ENCODE results near the gene MS4A4E. TPM values are rescaled to one million over a fixed set of nuclear protein-coding genes. Genes with fewer than 3 reads are reported as not detected.

Gene MS4A4E
- total and polyA plus RNA-seq, 2 of the 13 experiments (the other 11 are each of a cell fraction or from before 2014, with no cell fraction given): not detected

DNA sequence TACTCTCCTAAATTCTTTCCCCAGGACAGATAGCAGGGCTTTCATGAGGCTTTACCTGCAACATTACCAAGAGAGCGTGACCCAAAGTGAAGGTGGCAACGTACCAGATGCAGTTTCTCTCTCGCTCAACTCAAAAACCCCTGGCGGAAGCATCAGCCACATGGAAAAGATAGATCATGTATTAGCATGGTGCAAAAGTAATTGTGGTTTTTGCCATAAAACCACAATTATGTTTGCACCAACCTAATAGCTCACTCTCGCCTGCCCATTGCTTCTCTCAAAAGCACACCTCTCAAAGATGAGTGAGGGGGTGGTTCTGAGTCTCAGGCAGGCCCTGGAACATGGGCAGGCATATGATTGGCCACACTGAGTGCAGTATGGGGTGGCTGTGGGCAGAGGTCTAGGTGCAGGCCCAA, 67.1 kb downstream of the MS4A4E start:
- Histone ChIP-seq H3K27ac (ENCODE audit: extremely low read length, insufficient read depth, low read length) (no peak overlapping the region), H3K4me1 (ENCODE audit: insufficient read depth, low read length) (no peaks in the 10 kb centered on the region), H3K9me3 (ENCODE audit: low read length) (no peaks in the 10 kb centered on the region), H3K36me3 (replicated peaks in 1 of 2; ENCODE audit: control insufficient read depth in 1 of 2, insufficient read depth in 2 of 2, low read length in 2 of 2) (no peaks in the 10 kb centered on the region), H3K79me2 (ENCODE audit: insufficient read depth, low read length) (no peaks in the 10 kb centered on the region), H2AFZ (ENCODE audit: low read length) (no peak overlapping the region), H3K9ac (ENCODE audit: insufficient read depth, low read depth, low read length) (no peak overlapping the region), H3K27me3 (ENCODE audit: control insufficient read depth in 1 of 2, insufficient read depth in 2 of 2, low read length in 2 of 2) (no peaks in the 10 kb centered on the region), H4K20me1 (ENCODE audit: insufficient read depth, low read length) (no peaks in the 10 kb centered on the region), H3K4me3 (replicated peaks in 1 of 3; ENCODE audit: insufficient read depth in 1 of 3, low read depth in 2 of 3, low read length in 3 of 3) (no peak overlapping the region), H3K4me2 (ENCODE audit: low read depth, low read length) (no peak overlapping the region)
- no peak for FAIRE-seq
- ChIA-PET POLR2A (no interaction called here), CTCF (ENCODE audit: low intra/inter-chr PET ratio, low total read pairs) (no interaction called here)
- ATAC-seq: no peak
- no peak for TF ChIP-seq ZNF354B (CRISPR knock-in tag; IDR thresholded peaks at IDR 0.05)
- no TSS peak for BruUV-seq (replicated peaks)
- DNase-seq (ENCODE audit: low spot score): no peak
- in situ Hi-C loops (cut with HindIII; ENCODE audit: extremely low pct_ligation_motif_present, low pct_unique_long_range_greater_than_20kb): no loop called here
- intact Hi-C loops (cut with micrococcal nuclease; ENCODE audit: unreplicated experiment): no loop called here
- 44% methylated on average over 5 of the region's 5 CpGs for WGBS (ENCODE audit: low lambda C conversion rate)

DNA sequence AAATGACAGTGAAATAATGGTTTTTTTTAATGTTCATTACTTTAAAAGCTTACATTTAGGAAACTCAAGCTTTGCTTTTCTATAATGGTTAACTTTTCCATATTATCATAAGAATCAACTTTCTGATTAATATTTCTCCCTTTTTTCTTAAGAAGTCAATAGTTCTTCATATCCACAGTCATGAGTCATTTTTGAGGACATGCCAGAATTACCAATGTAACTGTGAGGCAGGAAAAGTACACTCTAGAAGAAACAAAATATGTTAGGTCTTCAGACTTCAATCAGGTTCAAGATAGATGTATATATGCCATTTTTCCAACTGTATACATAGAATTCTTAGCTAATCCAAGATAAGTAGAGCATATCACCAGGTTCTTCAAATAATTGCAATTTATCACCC, 70.9 kb downstream of the MS4A4E start:
- no peak for TF ChIP-seq ZC3H4 (CRISPR knock-in tag; IDR thresholded peaks at IDR 0.05; ENCODE audit: borderline replicate concordance)
- TF ChIP-seq NONO (IDR thresholded peaks at IDR 0.05): no peak
- no peak for TF ChIP-seq NONO (CRISPR knock-in tag; conservative IDR thresholded peaks at IDR 0.05)
- TF ChIP-seq RFX1 (IDR thresholded peaks at IDR 0.05): no peak
- TF ChIP-seq, protein P1, sequence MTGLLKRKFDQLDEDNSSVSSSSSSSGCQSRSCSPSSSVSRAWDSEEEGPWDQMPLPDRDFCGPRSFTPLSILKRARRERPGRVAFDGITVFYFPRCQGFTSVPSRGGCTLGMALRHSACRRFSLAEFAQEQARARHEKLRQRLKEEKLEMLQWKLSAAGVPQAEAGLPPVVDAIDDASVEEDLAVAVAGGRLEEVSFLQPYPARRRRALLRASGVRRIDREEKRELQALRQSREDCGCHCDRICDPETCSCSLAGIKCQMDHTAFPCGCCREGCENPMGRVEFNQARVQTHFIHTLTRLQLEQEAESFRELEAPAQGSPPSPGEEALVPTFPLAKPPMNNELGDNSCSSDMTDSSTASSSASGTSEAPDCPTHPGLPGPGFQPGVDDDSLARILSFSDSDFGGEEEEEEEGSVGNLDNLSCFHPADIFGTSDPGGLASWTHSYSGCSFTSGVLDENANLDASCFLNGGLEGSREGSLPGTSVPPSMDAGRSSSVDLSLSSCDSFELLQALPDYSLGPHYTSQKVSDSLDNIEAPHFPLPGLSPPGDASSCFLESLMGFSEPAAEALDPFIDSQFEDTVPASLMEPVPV (CRISPR knock-in tag; IDR thresholded peaks at IDR 0.05): no peak
- no peak for TF ChIP-seq FOXK2 (IDR thresholded peaks at IDR 0.05)
- TF ChIP-seq ZNF564 (CRISPR knock-in tag; IDR thresholded peaks at IDR 0.05): no peak
- TF ChIP-seq, protein P2, sequence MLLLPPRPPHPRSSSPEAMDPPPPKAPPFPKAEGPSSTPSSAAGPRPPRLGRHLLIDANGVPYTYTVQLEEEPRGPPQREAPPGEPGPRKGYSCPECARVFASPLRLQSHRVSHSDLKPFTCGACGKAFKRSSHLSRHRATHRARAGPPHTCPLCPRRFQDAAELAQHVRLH (CRISPR knock-in tag; IDR thresholded peaks at IDR 0.05; ENCODE audit: borderline replicate concordance, low read depth): no peak
- TF ChIP-seq, protein P3, sequence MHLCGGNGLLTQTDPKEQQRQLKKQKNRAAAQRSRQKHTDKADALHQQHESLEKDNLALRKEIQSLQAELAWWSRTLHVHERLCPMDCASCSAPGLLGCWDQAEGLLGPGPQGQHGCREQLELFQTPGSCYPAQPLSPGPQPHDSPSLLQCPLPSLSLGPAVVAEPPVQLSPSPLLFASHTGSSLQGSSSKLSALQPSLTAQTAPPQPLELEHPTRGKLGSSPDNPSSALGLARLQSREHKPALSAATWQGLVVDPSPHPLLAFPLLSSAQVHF (CRISPR knock-in tag; IDR thresholded peaks at IDR 0.05): no peak
- in situ Hi-C loops (cut with HindIII; ENCODE audit: extremely low pct_ligation_motif_present, low pct_unique_long_range_greater_than_20kb): no loop called here
- Histone ChIP-seq H3K9ac (ENCODE audit: insufficient read depth, low read depth, low read length) (no peak overlapping the region), H3K27me3 (ENCODE audit: control insufficient read depth in 1 of 2, insufficient read depth in 2 of 2, low read length in 2 of 2) (no peaks in the 10 kb centered on the region), H3K9me3 (ENCODE audit: low read length) (no peaks in the 10 kb centered on the region), H3K36me3 (replicated peaks in 1 of 2; ENCODE audit: control insufficient read depth in 1 of 2, insufficient read depth in 2 of 2, low read length in 2 of 2) (no peaks in the 10 kb centered on the region), H2AFZ (ENCODE audit: low read length) (no peak overlapping the region), H4K20me1 (ENCODE audit: insufficient read depth, low read length) (no peaks in the 10 kb centered on the region), H3K4me2 (ENCODE audit: low read depth, low read length) (no peak overlapping the region), H3K4me1 (ENCODE audit: insufficient read depth, low read length) (no peaks in the 10 kb centered on the region), H3K27ac (ENCODE audit: extremely low read length, insufficient read depth, low read length) (no peak overlapping the region), H3K4me3 (replicated peaks in 1 of 3; ENCODE audit: insufficient read depth in 1 of 3, low read depth in 2 of 3, low read length in 3 of 3) (no peak overlapping the region), H3K79me2 (ENCODE audit: insufficient read depth, low read length) (no peaks in the 10 kb centered on the region)
- no TSS peak for BruUV-seq (replicated peaks)
- no peak for ATAC-seq
- no peak for DNase-seq (ENCODE audit: low spot score)
- POLR2A ChIA-PET: no interaction called here
- intact Hi-C loops (cut with micrococcal nuclease; ENCODE audit: unreplicated experiment): no loop called here
- CTCF ChIA-PET (ENCODE audit: low intra/inter-chr PET ratio, low total read pairs): no interaction called here
- FAIRE-seq: no peak

Data from HepG2 (cell line).